ENCODE data around the gene GLYATL2.

DNA sequence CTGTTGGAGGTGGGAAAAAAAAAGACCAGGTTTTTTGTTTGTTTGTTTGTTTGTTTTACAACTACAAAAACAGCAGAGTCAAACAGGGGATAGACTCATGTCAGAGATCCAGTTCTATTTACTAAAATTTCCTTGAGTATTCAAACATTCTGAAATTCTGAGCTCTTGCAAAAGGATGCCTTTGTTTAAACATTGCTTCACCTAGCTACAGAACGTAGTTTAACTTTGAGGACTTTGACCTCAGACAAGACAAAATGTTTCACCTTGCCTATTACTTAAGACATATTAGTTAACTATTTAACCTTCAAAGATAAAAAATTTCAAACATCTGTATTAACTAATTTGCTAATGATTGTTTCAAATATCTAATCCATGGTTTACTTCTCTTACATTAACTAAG is 36.1 kb upstream of the GLYATL2 start:
- TF ChIP-seq JUND (IDR thresholded peaks at IDR 0.05) (peak; percentile 84 to 85), YY1 (IDR thresholded peaks at IDR 0.05) (peak; percentile 38), RAD21 (IDR thresholded peaks at IDR 0.05) (peak in 1 of 2 donors; percentile 21), ZBTB33 (IDR thresholded peaks at IDR 0.05) (peak; percentile 25), TAF1 (conservative IDR thresholded peaks at IDR 0.05) (no peak), MAX (IDR thresholded peaks at IDR 0.05) (peak; percentile 31), RXRA (IDR thresholded peaks at IDR 0.05) (peak; percentile 69 to 76), GABPA (IDR thresholded peaks at IDR 0.05 in 1 of 2, conservative IDR thresholded peaks at IDR 0.05 in 1 of 2) (no peak), ATF3 (IDR thresholded peaks at IDR 0.05) (peak; percentile 28), HNF4G (IDR thresholded peaks at IDR 0.05) (peak; percentile 91)
- TF ChIP-seq, protein P1, sequence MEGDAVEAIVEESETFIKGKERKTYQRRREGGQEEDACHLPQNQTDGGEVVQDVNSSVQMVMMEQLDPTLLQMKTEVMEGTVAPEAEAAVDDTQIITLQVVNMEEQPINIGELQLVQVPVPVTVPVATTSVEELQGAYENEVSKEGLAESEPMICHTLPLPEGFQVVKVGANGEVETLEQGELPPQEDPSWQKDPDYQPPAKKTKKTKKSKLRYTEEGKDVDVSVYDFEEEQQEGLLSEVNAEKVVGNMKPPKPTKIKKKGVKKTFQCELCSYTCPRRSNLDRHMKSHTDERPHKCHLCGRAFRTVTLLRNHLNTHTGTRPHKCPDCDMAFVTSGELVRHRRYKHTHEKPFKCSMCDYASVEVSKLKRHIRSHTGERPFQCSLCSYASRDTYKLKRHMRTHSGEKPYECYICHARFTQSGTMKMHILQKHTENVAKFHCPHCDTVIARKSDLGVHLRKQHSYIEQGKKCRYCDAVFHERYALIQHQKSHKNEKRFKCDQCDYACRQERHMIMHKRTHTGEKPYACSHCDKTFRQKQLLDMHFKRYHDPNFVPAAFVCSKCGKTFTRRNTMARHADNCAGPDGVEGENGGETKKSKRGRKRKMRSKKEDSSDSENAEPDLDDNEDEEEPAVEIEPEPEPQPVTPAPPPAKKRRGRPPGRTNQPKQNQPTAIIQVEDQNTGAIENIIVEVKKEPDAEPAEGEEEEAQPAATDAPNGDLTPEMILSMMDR (IDR thresholded peaks at IDR 0.05; ENCODE audit: low read depth, low read length, missing input control), result no peak
- TF ChIP-seq, protein P2, sequence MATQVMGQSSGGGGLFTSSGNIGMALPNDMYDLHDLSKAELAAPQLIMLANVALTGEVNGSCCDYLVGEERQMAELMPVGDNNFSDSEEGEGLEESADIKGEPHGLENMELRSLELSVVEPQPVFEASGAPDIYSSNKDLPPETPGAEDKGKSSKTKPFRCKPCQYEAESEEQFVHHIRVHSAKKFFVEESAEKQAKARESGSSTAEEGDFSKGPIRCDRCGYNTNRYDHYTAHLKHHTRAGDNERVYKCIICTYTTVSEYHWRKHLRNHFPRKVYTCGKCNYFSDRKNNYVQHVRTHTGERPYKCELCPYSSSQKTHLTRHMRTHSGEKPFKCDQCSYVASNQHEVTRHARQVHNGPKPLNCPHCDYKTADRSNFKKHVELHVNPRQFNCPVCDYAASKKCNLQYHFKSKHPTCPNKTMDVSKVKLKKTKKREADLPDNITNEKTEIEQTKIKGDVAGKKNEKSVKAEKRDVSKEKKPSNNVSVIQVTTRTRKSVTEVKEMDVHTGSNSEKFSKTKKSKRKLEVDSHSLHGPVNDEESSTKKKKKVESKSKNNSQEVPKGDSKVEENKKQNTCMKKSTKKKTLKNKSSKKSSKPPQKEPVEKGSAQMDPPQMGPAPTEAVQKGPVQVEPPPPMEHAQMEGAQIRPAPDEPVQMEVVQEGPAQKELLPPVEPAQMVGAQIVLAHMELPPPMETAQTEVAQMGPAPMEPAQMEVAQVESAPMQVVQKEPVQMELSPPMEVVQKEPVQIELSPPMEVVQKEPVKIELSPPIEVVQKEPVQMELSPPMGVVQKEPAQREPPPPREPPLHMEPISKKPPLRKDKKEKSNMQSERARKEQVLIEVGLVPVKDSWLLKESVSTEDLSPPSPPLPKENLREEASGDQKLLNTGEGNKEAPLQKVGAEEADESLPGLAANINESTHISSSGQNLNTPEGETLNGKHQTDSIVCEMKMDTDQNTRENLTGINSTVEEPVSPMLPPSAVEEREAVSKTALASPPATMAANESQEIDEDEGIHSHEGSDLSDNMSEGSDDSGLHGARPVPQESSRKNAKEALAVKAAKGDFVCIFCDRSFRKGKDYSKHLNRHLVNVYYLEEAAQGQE (IDR thresholded peaks at IDR 0.05), result no peak

All from liver (tissue), 3 donors.